Ovary (tissue), 9 donors: Measurements from ENCODE around the gene CRYL1. TPM values are rescaled to one million over a fixed set of nuclear protein-coding genes. Genes with fewer than 3 reads are reported as not detected.
A peak's percentile ranks its signal among the peaks of the same experiment; 100 is the strongest.

ENCODE experiments used
- DNase-seq, 5 donors: peaks; one replicate each; pipeline ENCODE4 v3.0.0-alpha.2; 2019 to 2020
- H3K27ac ChIP-seq, 2 donors: fragments of 200-600 bp; one replicate each; pipeline versions ENCODE4 v1.5.1 to v1.8.0; 2019 to 2022
- H3K27me3 ChIP-seq: fragments of 200-600 bp; one replicate; pipeline ENCODE4 v1.8.0; 2022
- H3K36me3 ChIP-seq: fragments of 200-600 bp; sonication (generic); one replicate; pipeline ENCODE4 v1.5.1; 2019
- H3K4me1 ChIP-seq: one replicate; pipeline ENCODE4 v1.8.1; 2013; ENCODE audit warnings: mild to moderate bottlenecking, moderate library complexity; ENCODE audit not compliant: insufficient read depth
- H3K4me3 ChIP-seq: fragments of 200-600 bp; sonication (generic); one replicate; pipeline ENCODE4 v1.5.1; 2017
- H3K9me3 ChIP-seq, 2 donors: fragments of 200-600 bp in 1 of 2; sonication (generic) in 1 of 2; one replicate each; pipeline versions ENCODE4 v1.5.1 to v1.8.1; 2013 to 2019; ENCODE audit warnings: mild to moderate bottlenecking in 1 of 2, moderate library complexity in 1 of 2
- EP300 ChIP-seq: sonication (generic); formaldehyde crosslinking; IDR thresholded peaks from one replicate; pipeline ENCODE4 v1.6.1; 2017; ENCODE audit warnings: antibody characterized with exemption
- POLR2A ChIP-seq: fragments of 450-650 bp; IDR thresholded peaks from one replicate; pipeline ENCODE4 v1.6.1; 2017; ENCODE audit warnings: antibody characterized with exemption, mild to moderate bottlenecking, moderate library complexity
- WGBS, 3 donors: extraction: QIAGEN DNeasy Blood & Tissue Kit in 1 of 3; methylation state at CpG; one replicate each; pipeline versions ENCODE4 v1.1.5 to v1.1.7; 2013 to 2017; 5-methylcytosine and 5-hydroxymethylcytosine counted together
- intact Hi-C, 4 donors: fragments of 100-400 bp; cut with DNase I; formaldehyde crosslinking; loops; one replicate each; pipeline versions ENCODE4 v1.11.0 to v1.15.1; 2022 to 2023
- polyA plus RNA-seq, 2 donors: library from polyadenylated mRNA; stranded (reverse); fragments of 200-250 nt in 1 of 2; fragments of 350-450 nt in 1 of 2; fragmentation: Illumina TruSeq in 1 of 2; extraction: RNeasy Lipid Tissue Mini Kit (QIAGEN cat#74804) in 1 of 2; gene quantifications; one replicate each; pipeline ENCODE4 v1.2.3, GENCODE V29; 2013 to 2014
- total RNA-seq, 7 donors: library from RNA; depleted of rRNA in 2 of 7; stranded (reverse); fragments of >200 nt in 2 of 7; fragmentation: NEBNext Ultra II Directional in 3 of 7; extraction: Animal tissue kit (Norgen Biotek cat#: 25700) in 3 of 7; gene quantifications; one replicate each; pipeline versions ENCODE4 v1.1.0 to v1.2.4, GENCODE V29; 2016 to 2023
- TF ChIP-seq, protein P1 (sequence below), 3 donors: fragments of 450-650 bp in 2 of 3; fragments of 200-600 bp in 1 of 3; IDR thresholded peaks; one replicate each; pipeline versions ENCODE4 v1.5.1 to v1.8.0; 2016 to 2022; ENCODE audit warnings: antibody characterized with exemption in 3 of 3, mild to moderate bottlenecking in 1 of 3
- donor health status: DM: no; HTN: no; CAD: no; lungs with moderate emphysema.
- donor health status: DM: no; HTN: no; CAD: no.
- donor health status: Bipolar disorder and iron deficiency.
- donor health status: DM: yes; HTN: yes; CAD: no.
- donor health status: DM: no; HTN: no; CAD: no.
- donor health status: DM: yes; HTN: yes; CAD: no.

Gene CRYL1
- total and polyA plus RNA-seq, 9 donors = 17.3 to 41.7 (median 25.8) TPM

DNA sequence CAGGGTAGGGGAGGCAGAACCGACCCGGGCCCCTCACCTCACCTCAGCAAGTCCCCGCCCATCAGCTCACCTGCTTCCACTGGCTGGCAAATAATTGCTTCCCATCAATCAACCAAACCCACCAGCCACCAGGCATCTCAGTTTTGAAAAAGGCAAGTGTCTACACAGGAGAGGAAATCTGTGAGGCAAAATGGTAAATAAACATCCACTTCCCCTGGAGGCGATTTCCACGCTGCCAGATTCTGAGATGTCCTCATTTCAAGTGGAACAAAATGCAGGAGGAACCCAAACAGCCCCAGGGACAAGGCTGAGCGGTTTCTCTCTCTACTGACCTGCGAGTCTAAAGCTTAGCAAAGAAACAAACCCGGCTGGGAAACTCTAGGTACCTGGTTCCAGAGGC lies 117.5 kb downstream of the CRYL1 start:
- no peak overlapping the region for H3K4me3 ChIP-seq
- no peak for TF ChIP-seq EP300
- no peak for TF ChIP-seq POLR2A
- WGBS, 3 donors = 72 to 80% (median 72%) methylated on average over 8 of the region's 8 CpGs
- no peaks in the 10 kb centered on the region for H3K27me3 ChIP-seq
- intact Hi-C loops = no loop called here
- no peaks in the 10 kb centered on the region for H3K4me1 ChIP-seq
- H3K27ac ChIP-seq = no peak overlapping the region
- no peaks in the 10 kb centered on the region for H3K36me3 ChIP-seq
- no peak for DNase-seq
- no peaks in the 10 kb centered on the region for H3K9me3 ChIP-seq

DNA sequence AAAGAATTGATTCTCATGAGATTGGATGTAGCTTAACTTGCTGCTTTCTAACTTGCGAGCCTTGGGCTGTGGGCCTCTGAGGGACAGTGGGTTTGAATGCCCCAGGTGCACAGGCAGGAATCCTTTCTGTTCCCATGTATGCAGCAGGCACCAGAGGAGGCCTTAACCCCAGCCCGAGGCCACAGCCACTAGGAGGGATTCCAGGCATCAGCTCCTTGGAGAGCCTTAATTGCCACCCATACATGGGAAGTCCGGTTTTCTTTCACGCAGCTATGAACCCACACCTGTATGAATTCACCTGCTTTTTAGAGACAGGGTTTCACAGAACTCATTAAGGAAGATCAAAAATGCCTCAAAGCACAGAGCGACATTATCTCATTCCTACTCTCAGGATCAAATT lies 117.9 kb downstream of the CRYL1 start:
- no peaks in the 10 kb centered on the region for H3K4me1 ChIP-seq
- DNase-seq = no peak
- TF ChIP-seq EP300 (no peak), POLR2A (no peak)
- TF ChIP-seq, protein P1, sequence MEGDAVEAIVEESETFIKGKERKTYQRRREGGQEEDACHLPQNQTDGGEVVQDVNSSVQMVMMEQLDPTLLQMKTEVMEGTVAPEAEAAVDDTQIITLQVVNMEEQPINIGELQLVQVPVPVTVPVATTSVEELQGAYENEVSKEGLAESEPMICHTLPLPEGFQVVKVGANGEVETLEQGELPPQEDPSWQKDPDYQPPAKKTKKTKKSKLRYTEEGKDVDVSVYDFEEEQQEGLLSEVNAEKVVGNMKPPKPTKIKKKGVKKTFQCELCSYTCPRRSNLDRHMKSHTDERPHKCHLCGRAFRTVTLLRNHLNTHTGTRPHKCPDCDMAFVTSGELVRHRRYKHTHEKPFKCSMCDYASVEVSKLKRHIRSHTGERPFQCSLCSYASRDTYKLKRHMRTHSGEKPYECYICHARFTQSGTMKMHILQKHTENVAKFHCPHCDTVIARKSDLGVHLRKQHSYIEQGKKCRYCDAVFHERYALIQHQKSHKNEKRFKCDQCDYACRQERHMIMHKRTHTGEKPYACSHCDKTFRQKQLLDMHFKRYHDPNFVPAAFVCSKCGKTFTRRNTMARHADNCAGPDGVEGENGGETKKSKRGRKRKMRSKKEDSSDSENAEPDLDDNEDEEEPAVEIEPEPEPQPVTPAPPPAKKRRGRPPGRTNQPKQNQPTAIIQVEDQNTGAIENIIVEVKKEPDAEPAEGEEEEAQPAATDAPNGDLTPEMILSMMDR (IDR thresholded peaks at IDR 0.05) = no peak
- H3K4me3 ChIP-seq = no peak overlapping the region
- no peaks in the 10 kb centered on the region for H3K27me3 ChIP-seq
- 88 to 96% (median 93%) methylated on average over 5 of the region's 5 CpGs for WGBS, 3 donors
- no peaks in the 10 kb centered on the region for H3K36me3 ChIP-seq
- intact Hi-C loops = no loop called here
- H3K9me3 ChIP-seq = no peaks in the 10 kb centered on the region
- no peak overlapping the region for H3K27ac ChIP-seq

DNA sequence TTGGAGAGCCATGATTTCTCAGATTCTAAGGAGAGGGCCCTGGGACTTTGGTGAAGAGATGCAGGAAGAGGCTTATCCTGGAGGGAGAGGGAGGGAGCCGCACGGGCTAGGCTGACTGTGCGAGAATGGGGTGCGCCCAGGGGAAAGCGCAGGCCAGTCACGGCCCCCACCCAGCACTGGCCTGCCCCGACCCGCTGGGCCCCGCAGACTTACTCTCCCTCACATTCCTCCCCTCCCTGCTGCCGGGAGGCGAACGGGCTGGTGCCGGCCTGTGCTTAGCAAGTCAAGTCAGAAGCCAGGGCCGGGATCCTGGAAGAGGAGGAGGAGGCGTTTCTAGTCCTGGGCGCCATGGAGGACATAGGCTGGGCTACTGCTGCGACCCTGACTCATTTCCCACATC lies 120.0 kb downstream of the CRYL1 start:
- Histone ChIP-seq H3K9me3 (no peaks in the 10 kb centered on the region), H3K27me3 (no peaks in the 10 kb centered on the region), H3K4me3 (no peak overlapping the region), H3K4me1 (no peaks in the 10 kb centered on the region), H3K27ac (no peak overlapping the region), H3K36me3 (no peaks in the 10 kb centered on the region)
- TF ChIP-seq, protein P1 (IDR thresholded peaks at IDR 0.05) = no peak
- TF ChIP-seq EP300 = no peak
- no peak for TF ChIP-seq POLR2A
- peak in 1 of 5 donors; percentile 6 for DNase-seq
- intact Hi-C loops = no loop called here
- 59 to 67% (median 62%) methylated on average over 15 to 17 of the region's 17 CpGs for WGBS, 3 donors

DNA sequence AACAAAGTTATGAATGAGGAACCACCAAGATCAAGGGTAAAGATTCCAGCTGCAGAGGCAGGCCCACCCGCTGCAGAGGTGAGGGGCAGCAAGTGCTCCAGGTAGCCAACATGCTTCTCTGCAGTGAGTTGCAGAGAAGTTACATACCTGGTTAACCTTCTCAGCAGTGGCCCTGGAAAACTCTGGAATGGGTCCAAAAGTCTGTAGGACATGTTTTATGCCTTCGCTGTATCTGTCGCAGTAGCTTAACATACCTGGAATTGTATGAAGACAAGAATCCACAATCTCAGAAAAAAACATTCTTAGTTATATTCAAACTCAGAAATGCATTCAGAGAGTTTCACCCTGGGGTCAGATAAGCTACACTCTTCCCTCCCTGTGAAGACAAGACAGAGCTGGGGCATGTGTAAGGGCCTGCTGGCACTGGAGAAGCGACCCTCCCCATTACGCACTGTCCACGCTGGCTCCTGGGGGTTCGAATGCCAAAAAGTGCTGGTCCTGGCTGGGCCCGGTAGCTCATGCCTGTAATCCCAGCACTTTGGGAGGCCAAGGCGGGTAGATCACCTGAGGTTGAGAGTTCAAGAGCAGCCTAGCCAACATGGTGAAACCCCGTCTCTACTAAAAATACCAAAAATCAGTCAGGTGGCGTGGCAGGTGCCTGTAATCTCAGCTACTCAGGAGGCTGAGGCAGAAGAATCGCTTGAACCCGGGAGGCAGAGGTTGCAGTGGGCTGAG lies 121.0 kb downstream of the CRYL1 start:
- TF ChIP-seq POLR2A (no peak), EP300 (no peak)
- TF ChIP-seq, protein P1 (IDR thresholded peaks at IDR 0.05) = no peak
- H3K9me3 ChIP-seq = no peaks in the 10 kb centered on the region
- no peaks in the 10 kb centered on the region for H3K36me3 ChIP-seq
- WGBS, 3 donors = 87 to 93% (median 89%) methylated on average over 13 of the region's 13 CpGs
- H3K4me3 ChIP-seq = no peak overlapping the region
- no peak overlapping the region for H3K27ac ChIP-seq
- intact Hi-C loops = no loop called here
- H3K4me1 ChIP-seq = no peaks in the 10 kb centered on the region
- H3K27me3 ChIP-seq = no peaks in the 10 kb centered on the region
- peak in 1 of 5 donors; percentile 2 for DNase-seq

DNA sequence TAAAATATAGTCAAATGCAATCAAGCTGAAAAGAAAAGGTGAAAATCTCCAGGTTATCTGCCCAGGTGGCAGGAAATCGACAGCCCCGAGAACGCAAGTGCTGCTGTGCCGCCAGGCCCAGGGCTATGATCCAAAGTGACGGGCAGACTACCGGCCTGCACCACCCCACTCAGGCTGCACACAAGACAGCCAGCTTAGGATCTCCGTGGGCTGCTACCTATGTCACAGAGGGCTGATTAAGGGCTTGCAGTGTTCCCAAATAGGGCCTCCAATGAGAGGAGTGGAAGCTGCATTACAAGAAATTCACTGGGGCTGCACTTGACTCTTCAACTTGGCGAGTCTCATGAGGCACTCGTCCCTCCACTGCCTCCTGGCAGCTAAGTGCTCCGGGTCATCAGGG lies 121.8 kb downstream of the CRYL1 start:
- no peaks in the 10 kb centered on the region for H3K4me1 ChIP-seq
- WGBS, 3 donors = 88 to 95% (median 91%) methylated on average over 10 of the region's 10 CpGs
- H3K4me3 ChIP-seq = no peak overlapping the region
- no peak for TF ChIP-seq EP300
- TF ChIP-seq, protein P1 (IDR thresholded peaks at IDR 0.05) = no peak
- H3K27me3 ChIP-seq = no peaks in the 10 kb centered on the region
- no peak for DNase-seq
- intact Hi-C loops = no loop called here
- no peaks in the 10 kb centered on the region for H3K36me3 ChIP-seq
- H3K9me3 ChIP-seq = no peaks in the 10 kb centered on the region
- no peak overlapping the region for H3K27ac ChIP-seq
